Fibroblast of pulmonary artery (primary cell): Measurements from ENCODE around the gene OPALIN.
"Not testable (repeated sequence)": the region's sequence is repeated elsewhere in the genome, so short reads cannot be mapped to it uniquely, and the experiment has no call there.

ENCODE experiments used
- DNase-seq: peaks from one replicate; pipeline ENCODE4 v3.0.0-alpha.2; 2010; ENCODE audit warnings: low read depth
- H3K4me3 ChIP-seq: replicated peaks from 2 replicates; pipeline ENCODE4 v1.5.1; 2011; ENCODE audit warnings: low read depth, mild to moderate bottlenecking, control low read depth, low read length, moderate library complexity
- CTCF ChIP-seq: IDR thresholded peaks from 2 replicates; pipeline ENCODE4 v1.5.1; 2011; ENCODE audit warnings: mild to moderate bottlenecking, control low read depth, low read length, inconsistent platforms; ENCODE audit errors: missing control alignments

Gene OPALIN

DNA sequence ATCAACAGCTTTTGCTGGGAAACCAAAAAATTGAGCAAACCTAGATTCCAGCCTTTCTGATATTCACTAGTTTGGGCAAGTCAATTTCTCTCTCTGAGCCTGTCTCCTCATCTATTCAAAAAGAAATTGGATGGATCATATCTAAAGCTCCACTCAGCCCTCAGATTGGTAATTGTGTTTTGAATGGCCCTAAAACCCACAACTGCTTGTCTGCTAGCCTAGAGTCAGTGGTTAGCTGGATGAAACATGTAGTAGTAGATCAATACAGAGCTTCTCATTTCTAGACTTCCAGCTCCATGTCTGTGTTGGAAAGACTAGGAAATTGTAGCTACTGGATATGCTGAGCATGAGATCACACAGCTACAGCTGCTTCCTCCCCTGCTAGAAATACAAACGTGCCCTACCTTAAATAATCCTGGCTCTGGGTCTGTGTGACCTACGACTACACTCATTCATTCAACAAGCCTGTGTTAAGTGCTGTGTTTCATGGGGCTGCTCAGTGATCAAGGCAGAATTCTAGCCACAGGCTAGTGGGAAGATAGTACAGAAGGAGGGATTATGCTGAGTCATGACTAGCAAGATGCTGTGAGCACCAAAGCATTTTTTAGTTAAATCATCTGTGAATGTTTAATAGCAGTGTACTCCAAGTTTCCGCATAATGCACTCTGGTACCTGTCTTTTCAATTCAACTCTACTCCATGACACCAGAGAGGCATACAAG lies 38.9 kb downstream of the OPALIN start:
- no peak for DNase-seq
- no peak overlapping the region for H3K4me3 ChIP-seq
- TF ChIP-seq CTCF: no peak

DNA sequence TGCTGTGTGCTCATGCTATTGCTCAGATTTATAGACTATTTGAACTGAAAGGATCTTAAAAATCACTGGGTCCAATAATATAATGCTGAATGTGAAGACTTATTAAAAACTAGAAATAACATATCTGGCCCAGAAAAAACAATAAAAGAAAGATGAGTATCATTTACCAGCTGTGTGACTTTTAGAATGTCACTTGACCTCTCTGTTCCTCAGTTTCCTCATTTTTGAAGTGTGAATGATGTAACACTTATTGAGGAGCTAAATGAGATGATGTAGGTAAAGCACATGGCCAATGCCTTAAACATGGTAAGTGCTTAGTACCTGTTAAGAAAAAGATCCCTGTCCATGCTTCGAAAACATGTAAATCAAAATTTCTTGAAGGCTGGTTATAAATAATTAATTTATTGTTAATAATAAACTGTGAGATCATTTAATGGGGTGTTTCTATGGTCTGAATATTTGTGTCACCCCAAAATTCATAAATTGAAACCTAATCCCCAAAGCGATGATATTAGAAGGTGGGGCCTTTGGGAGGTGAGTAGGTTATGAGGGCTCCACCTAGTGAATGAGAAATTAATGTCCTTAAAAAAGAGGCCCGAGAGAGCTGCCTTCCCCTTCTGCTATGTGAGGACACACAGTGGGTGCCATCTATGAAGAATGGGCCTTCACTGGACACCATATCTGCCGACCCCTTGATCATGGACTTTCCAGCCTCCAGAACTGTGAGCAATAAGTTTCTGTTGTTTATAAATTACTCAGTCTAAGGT lies 41.6 kb downstream of the OPALIN start:
- no peak overlapping the region for H3K4me3 ChIP-seq
- TF ChIP-seq CTCF: no peak
- DNase-seq: no peak

- DNase-seq: no peak
- TF ChIP-seq CTCF: no peak
- no peak overlapping the region for H3K4me3 ChIP-seq
These were observed 45.5 kb downstream of the OPALIN start for GRCh38 chr10:96313344-96313743.

GRCh38 chr10:96311180-96311715 lies 47.6 kb downstream of the OPALIN start:
- no peak for DNase-seq
- no peak overlapping the region for H3K4me3 ChIP-seq
- TF ChIP-seq CTCF: no peak

- H3K4me3 ChIP-seq: no peak overlapping the region
- TF ChIP-seq CTCF: no peak
- no peak for DNase-seq
These were observed 48.5 kb downstream of the OPALIN start for GRCh38 chr10:96310321-96310669.

- H3K4me3 ChIP-seq: no peak overlapping the region
- TF ChIP-seq CTCF: no peak
- DNase-seq: no peak
These were observed 49.0 kb downstream of the OPALIN start for GRCh38 chr10:96309628-96310320.

GRCh38 chr10:96308854-96309253 lies 49.9 kb downstream of the OPALIN start:
- H3K4me3 ChIP-seq, DNase-seq: not testable (repeated sequence)
